ENCODE data around the gene LILRA2.
"Not testable (repeated sequence)": the region's sequence is repeated elsewhere in the genome, so short reads cannot be mapped to it uniquely, and the experiment has no call there.

LILRA2 gene

GRCh38 chr19:54573330-54573872 is at the start of gene LILRA2:
TSS of gene LILRA2 (plus strand) at chr19:54573790. CDS start at chr19:54573879, 89 bp downstream.
- DNase-seq: no peak

DNA sequence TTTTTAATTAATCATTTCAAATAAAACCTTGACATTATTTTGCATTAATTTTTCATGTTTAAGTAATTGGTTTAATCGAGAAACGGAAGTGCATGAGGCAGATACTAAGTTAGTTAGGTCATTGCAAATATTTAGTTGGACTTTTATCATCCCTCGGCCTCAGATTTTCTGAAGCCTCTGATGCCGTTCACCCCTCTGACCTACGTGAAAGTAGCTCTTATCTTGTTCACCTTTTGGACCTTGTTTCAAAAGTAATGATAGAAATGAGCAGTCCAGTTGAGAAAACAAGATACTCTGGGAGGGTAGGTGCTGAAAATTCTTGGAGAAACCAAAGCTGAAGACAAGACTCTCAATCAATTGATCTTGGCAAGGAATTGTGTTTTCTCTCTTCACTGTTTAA is 48.0 kb upstream of the LILRA2 start:
- DNase-seq: no peak

DNA sequence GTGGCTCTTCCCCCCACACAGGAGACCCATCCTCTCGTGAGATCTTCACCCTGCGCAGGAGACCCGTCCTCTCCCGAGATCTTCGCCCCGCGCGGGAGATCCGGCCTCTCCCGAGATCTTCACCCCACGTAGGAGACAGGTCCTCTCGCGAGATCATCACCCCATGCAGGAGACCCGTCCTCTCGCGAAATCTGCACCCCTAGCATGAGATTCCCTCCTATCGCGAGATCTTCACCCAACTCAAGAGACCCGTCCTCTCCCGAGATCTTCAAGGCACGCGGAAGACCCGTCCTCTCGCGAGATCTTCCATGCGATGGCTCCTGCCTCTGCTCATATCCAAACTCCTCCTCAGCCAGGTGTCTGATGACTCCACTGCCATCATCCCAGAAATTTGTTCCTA is 46.6 kb upstream of the LILRA2 start:
- DNase-seq: no peak

DNA sequence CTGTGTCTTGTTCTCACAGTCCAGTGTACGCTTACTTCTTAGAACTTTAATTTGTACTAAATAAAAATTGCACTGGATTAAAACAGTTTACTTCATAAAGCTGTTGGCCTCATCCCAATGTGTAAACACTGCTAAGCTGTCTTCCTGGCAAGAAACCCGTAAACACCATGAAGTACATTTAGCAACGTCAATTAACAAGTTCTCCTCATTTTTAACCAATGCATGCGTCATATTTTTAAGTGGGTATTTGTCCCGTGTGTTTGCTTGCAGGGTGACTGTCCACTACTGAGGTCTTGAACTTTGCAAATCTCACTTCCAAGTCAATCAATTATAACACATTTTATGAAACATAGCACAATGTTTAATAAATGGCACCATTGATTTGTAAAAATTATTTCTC is 42.7 kb upstream of the LILRA2 start:
- no peak for DNase-seq

DNA sequence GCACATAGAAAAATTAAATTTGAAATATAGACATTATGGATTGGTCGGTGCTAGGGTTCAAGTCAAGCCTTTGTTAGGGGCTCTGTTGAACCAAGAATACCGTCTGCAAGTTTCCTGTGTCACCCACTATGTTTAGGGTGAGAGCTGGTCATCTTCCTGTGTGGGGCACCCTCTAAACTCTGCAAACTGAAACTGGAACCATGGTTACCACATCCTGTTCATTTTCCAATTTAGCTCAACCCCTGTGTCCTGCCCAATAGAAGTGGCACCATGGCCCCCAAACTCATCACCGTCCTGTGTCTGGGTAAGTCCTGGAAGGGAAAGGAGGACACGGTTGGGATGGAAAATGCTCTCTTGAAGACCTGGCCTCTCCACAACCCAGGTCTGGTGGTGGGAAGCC is 41.1 kb upstream of the LILRA2 start:
- no peak for DNase-seq

DNA sequence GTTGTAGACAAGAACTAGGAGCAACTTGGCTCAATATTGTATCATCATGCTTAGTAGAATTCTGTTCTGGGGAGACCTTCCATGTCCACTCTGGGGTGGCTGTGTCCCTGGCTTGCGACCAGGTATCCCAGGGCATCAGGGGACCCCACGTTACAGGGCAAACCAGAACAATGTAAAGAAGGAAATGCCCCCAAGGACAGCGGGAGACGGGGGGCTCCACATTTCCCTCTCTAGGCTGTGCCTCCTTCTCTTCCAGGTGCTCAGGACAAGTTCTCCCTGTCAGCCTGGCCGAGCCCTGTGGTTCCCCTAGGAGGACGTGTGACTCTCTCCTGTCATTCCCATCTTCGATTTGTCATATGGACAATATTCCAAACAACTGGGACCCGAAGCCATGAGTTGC is 40.1 kb upstream of the LILRA2 start:
- no peak for DNase-seq

GRCh38 chr19:54534156-54534555 is 39.4 kb upstream of the LILRA2 start:
- DNase-seq: no peak

GRCh38 chr19:54535601-54536000 is 38.0 kb upstream of the LILRA2 start:
- no peak for DNase-seq

- DNase-seq: no peak
These were observed 36.6 kb upstream of the LILRA2 start for GRCh38 chr19:54536956-54537355.

DNA sequence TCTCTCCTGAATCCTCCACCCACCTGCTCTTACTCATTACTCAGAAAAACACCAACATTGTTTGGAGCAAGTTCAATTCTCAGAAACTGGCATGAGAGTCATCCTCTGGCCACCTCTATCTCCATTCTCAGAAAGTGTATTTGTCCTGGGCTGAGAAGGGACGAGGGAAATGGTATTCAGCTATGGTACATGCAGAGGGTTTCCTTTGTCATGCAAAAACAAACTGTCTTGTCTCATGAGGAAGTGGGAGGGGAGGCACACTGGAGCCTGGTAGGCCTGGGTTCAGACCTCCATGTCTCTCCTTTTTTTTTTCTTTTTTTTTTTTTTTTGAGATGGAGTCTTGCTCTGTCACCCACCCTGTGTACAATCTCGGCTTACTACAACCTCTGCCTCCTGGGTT is 31.9 kb upstream of the LILRA2 start:
- no peak for DNase-seq

DNA sequence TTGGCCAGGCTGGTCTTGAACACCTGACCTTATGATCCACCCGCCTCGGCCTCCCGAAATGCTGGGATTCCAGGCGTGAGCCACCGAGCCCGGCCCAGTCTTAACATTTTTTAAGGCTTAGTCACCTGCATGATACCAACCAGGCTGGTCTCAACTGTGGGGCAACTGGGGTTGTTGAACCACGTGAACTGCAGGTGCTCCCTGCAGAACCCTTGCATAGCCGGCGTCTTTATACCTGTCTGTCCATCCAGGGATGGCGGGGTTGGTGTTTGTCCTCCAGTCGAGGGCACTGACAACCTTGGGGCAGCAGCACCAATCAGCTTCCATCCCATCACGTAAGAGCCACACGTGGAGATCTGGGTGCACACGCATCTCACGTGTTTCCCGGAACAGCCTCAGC is 24.8 kb upstream of the LILRA2 start:
- DNase-seq: no peak

DNA sequence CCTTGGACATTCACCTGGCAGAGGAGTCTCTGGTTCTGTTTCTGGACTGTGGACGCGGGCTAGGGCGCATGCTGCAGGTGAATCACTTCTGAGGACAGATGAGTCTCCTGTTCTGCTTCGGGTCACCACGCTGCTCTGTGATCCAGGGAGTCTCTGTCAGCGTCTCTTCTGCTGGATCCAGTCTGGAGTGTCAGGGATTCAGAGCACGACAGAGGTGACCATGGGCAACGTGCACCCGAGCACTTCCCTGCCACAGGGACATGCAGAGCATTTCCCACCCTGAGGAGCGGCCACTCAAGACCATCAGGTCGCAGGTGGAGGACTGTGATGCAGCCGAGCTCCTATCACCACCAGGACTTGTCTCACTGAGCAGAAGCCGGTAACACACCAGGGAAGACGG is 24.4 kb upstream of the LILRA2 start:
- no peak for DNase-seq

GRCh38 chr19:54551293-54551692 is 22.3 kb upstream of the LILRA2 start:
- DNase-seq: peak; percentile 51

- no peak for DNase-seq
These were observed 21.4 kb upstream of the LILRA2 start for GRCh38 chr19:54551950-54552912.

- DNase-seq: no peak
These were observed 20.7 kb upstream of the LILRA2 start for GRCh38 chr19:54552913-54553310.

DNA sequence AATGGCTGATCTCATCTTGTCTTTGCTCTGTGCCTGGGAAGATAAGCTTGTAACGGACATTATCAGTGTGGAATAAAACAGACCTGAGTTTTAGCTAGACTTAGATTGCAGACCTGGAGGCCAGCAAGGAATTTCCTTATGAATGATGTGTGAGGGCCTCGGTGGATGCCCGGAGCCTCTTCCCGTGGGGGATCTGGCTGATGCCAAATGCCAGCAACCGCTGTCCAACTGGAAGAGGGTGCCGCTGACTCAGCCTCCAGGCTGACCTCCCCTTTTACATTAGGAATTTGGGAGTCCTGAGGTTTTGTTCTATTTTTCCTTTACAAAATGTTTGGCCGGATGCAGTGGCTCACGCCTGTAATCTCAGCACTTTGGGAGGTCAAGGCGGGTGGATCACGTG is 19.6 kb upstream of the LILRA2 start:
- no peak for DNase-seq

- no peak for DNase-seq
These were observed 18.7 kb upstream of the LILRA2 start for GRCh38 chr19:54554896-54555295.

DNA sequence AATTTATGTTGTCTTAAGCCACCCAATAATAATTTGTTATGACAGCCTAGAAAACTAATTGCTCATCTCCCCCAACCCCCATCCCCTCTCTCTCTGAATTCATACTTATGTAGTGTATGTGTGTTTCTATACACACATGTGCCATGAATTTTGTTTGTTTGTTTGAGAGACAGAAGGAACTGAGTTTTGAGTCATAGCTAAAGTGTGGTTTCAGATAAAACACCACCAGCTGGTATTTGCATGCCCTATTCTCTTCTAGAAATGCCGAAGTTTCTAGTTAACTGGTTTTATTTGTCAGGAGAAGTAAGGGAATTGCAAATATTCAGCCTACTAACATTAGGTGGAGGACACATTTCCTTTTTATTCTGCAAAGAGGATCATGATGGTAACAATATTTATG is 17.4 kb upstream of the LILRA2 start:
- no peak for DNase-seq

DNA sequence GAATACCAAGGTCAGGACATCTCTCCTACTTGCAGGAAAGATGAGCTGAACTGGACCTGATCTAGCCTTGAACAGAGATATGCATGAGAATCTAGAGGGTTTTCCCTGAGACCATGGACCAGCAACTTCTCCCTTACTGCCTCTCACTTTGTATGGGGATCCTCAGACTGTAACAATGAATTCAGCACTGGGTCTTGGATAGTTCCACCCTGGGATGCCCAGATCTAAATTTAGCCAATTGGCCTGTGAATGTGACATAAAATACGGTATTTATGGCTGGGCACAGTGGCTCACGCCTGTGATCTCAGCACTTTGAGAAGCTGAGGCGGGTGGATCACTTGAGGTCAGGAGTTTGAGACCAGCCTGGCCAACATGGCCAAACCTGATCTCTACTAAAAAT is 15.3 kb upstream of the LILRA2 start:
- no peak for DNase-seq

DNA sequence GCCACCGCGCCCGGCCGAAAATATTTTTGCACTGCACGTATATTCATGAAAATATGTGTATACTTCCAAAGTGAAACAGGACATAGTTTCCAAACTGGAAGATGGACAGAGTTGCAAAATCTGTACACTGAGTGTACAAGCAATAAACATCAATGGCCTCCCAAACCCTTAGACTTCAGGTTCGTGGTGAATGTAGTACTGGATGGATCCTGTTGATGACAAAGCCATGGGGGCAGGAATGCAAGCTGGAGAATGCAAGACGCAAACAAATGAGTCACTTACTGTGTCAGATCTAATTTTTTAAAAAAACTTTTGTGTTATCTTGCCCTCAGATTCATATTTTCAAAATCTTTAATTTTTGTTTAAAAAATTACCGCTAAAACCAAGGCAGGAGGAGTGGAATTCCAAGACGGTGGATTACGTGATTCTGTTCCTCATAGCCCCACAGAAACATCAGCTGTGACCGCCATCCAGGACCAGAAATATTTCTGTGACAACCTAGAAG is 12.7 kb upstream of the LILRA2 start:
- no peak for DNase-seq

- no peak for DNase-seq
These were observed 11.8 kb upstream of the LILRA2 start for GRCh38 chr19:54561840-54562239.

DNA sequence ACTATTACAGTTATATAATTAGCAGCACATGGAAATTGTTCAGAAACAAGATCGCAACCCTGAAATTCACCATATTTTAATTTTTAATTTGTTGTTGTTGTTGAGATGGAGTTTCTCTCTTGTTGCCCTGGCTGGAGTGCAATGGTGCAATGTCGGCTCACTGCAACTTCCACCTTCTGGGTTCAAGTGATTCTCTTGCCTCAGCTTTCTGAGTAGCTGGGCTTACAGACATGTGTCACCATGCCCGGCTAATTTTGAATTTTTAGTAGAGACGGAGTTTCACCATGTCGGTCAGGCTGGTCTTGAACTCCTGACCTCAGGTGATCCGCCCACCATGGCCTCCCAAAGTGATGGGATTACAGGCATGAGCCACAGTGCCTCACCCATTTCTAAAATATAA is 10.4 kb upstream of the LILRA2 start:
- not testable (repeated sequence) for DNase-seq

GRCh38 chr19:54570316-54570715 is 3.3 kb upstream of the LILRA2 start:
- no peak for DNase-seq

Data from activated gamma-delta T cell treated with Interleukin-2 at 50 U/mL for 16 hours (primary cell).